Renal cortical epithelial cell (primary cell): ENCODE data around the gene GRM1. TPM values are rescaled to one million over a fixed set of nuclear protein-coding genes. Genes with fewer than 3 reads are reported as not detected.

Source experiments
- DNase-seq: peaks from one replicate; pipeline ENCODE4 v3.0.0-alpha.2; 2011; ENCODE audit warnings: low read depth
- total RNA-seq: library from RNA; depleted of rRNA; stranded (reverse); fragments of >200 nt; gene quantifications from 2 replicates; pipeline ENCODE4 v1.2.3, GENCODE V29; 2014

Gene GRM1
- total RNA-seq = 0.10 TPM in 1 of 2 replicates, not detected in the other

GRCh38 chr6:146028851-146029572 is at the start of gene GRM1:
Gene GRM1, plus strand, starts transcription at chr6:146029062. Its CDS starts 456 bp downstream, at chr6:146029518.
- DNase-seq = no peak

- no peak for DNase-seq
Measured at GRCh38 chr6:146009338-146009737, 19.5 kb upstream of the GRM1 start.

GRCh38 chr6:146014233-146014632 is 14.6 kb upstream of the GRM1 start:
- DNase-seq = no peak

GRCh38 chr6:146017672-146018071 is 11.2 kb upstream of the GRM1 start:
- peak; percentile 9 for DNase-seq

- DNase-seq = no peak
Measured at GRCh38 chr6:146026873-146027272, 2.0 kb upstream of the GRM1 start.

- no peak for DNase-seq
Measured at GRCh38 chr6:146027586-146028251, 1.1 kb upstream of the GRM1 start.

- peak; percentile 28 for DNase-seq
Measured at GRCh38 chr6:146028252-146028795, 538 bp upstream of the GRM1 start.

GRCh38 chr6:146029573-146030184 is 817 bp downstream of the GRM1 start:
- no peak for DNase-seq

GRCh38 chr6:146032387-146032786 is 3.5 kb downstream of the GRM1 start:
- no peak for DNase-seq

GRCh38 chr6:146040360-146040759 is 11.5 kb downstream of the GRM1 start:
- no peak for DNase-seq

- peak; percentile 22 for DNase-seq
Measured at GRCh38 chr6:146041282-146041681, 12.4 kb downstream of the GRM1 start.

- DNase-seq = no peak
Measured at GRCh38 chr6:146047371-146047770, 18.5 kb downstream of the GRM1 start.

GRCh38 chr6:146050168-146050567 is 21.3 kb downstream of the GRM1 start:
- DNase-seq = peak; percentile 3

- no peak for DNase-seq
Measured at GRCh38 chr6:146056506-146056905, 27.6 kb downstream of the GRM1 start.

GRCh38 chr6:146065690-146066089 is 36.8 kb downstream of the GRM1 start:
- DNase-seq = no peak

GRCh38 chr6:146066506-146066905 is 37.6 kb downstream of the GRM1 start:
- no peak for DNase-seq

GRCh38 chr6:146071781-146072180 is 42.9 kb downstream of the GRM1 start:
- no peak for DNase-seq

GRCh38 chr6:146077992-146078391 is 49.1 kb downstream of the GRM1 start:
- no peak for DNase-seq

GRCh38 chr6:146087386-146087785 is 58.5 kb downstream of the GRM1 start:
- no peak for DNase-seq

- peak; percentile 93 for DNase-seq
Measured at GRCh38 chr6:146090474-146090873, 61.6 kb downstream of the GRM1 start.

GRCh38 chr6:146092961-146093686 is 64.3 kb downstream of the GRM1 start:
- no peak for DNase-seq

GRCh38 chr6:146095481-146095880 is 66.6 kb downstream of the GRM1 start:
- no peak for DNase-seq
